HL-60 (cell line): ENCODE results near the gene NME7.

Source experiments
- DNase-seq, 2 experiments: peaks; one replicate each; pipeline ENCODE4 v3.0.0-alpha.2; 2010 to 2020; ENCODE audit warnings: low read depth in 1 of 2, low spot score in 1 of 2
- H3K27ac ChIP-seq: fragments of 250-450 bp; sonication (Bioruptor Pico); replicated peaks from 2 replicates; pipeline ENCODE4 v1.5.1; 2020; ENCODE audit warnings: mild to moderate bottlenecking, moderate library complexity
- H3K27me3 ChIP-seq: fragments of 250-450 bp; sonication (Bioruptor Pico); 2 replicates; pipeline ENCODE4 v1.5.1; 2021; ENCODE audit warnings: mild to moderate bottlenecking, moderate library complexity; ENCODE audit not compliant: insufficient read depth, poor library complexity, severe bottlenecking
- H3K4me3 ChIP-seq: replicated peaks from 2 replicates; pipeline ENCODE4 v1.5.1; 2011; ENCODE audit warnings: mild to moderate bottlenecking, control low read depth, low read length; ENCODE audit not compliant: insufficient read depth
- CTCF ChIP-seq: IDR thresholded peaks from one replicate; pipeline ENCODE4 v1.5.1; 2011; ENCODE audit warnings: low read length, control low read depth, inconsistent platforms; ENCODE audit not compliant: insufficient read depth
- GABPA ChIP-seq: IDR thresholded peaks from 2 replicates; pipeline ENCODE4 v1.6.1; 2012; ENCODE audit warnings: low read depth
- POLR2AphosphoS5 ChIP-seq: IDR thresholded peaks from 2 replicates; pipeline ENCODE4 v1.6.1; 2012; ENCODE audit warnings: low read depth
- REST ChIP-seq: IDR thresholded peaks from 2 replicates; pipeline ENCODE4 v1.6.1; 2012; ENCODE audit warnings: low read depth; ENCODE audit not compliant: insufficient replicate concordance
- SPI1 ChIP-seq: IDR thresholded peaks from 2 replicates; pipeline ENCODE4 v1.6.1; 2012; ENCODE audit warnings: low read depth, mild to moderate bottlenecking, borderline replicate concordance

NME7 gene

GRCh38 chr1:169118227-169118626 is 249.4 kb downstream of the NME7 start:
- DNase-seq, result no peak
- Histone ChIP-seq H3K27me3 (no peaks in the 10 kb centered on the region), H3K27ac (no peak overlapping the region), H3K4me3 (no peak overlapping the region)
- TF ChIP-seq POLR2AphosphoS5, result no peak
- no peak for TF ChIP-seq SPI1
- no peak for TF ChIP-seq GABPA
- TF ChIP-seq REST, result no peak
- no peak for TF ChIP-seq CTCF

- DNase-seq, result no peak
- no peaks in the 10 kb centered on the region for H3K27me3 ChIP-seq
- H3K4me3 ChIP-seq, result no peak overlapping the region
- no peak for TF ChIP-seq SPI1
- no peak for TF ChIP-seq POLR2AphosphoS5
- TF ChIP-seq REST, result no peak
- no peak for TF ChIP-seq CTCF
- TF ChIP-seq GABPA, result no peak
- no peak overlapping the region for H3K27ac ChIP-seq
Observed at GRCh38 chr1:169117599-169117998, 250.0 kb downstream of the NME7 start.

- H3K27me3 ChIP-seq, result no peaks in the 10 kb centered on the region
- no peak overlapping the region for H3K27ac ChIP-seq
- TF ChIP-seq GABPA (no peak), REST (no peak), CTCF (no peak), POLR2AphosphoS5 (no peak), SPI1 (no peak)
- H3K4me3 ChIP-seq, result no peak overlapping the region
- no peak for DNase-seq
Observed at GRCh38 chr1:169117014-169117413, 250.6 kb downstream of the NME7 start.
